Stimulated activated CD4-positive, alpha-beta T cell treated with anti-CD3 and anti-CD28 coated beads, Interleukin-4, amount 100 ng/mL, for 24 hours (primary cell): ENCODE measurements around the gene CDC42EP1.
"Not testable (repeated sequence)": the region's sequence is repeated elsewhere in the genome, so short reads cannot be mapped to it uniquely, and the experiment has no call there.

Experiments used
- DNase-seq: peaks from one replicate; pipeline ENCODE4 v3.0.0-alpha.2; 2020

CDC42EP1 gene

DNA sequence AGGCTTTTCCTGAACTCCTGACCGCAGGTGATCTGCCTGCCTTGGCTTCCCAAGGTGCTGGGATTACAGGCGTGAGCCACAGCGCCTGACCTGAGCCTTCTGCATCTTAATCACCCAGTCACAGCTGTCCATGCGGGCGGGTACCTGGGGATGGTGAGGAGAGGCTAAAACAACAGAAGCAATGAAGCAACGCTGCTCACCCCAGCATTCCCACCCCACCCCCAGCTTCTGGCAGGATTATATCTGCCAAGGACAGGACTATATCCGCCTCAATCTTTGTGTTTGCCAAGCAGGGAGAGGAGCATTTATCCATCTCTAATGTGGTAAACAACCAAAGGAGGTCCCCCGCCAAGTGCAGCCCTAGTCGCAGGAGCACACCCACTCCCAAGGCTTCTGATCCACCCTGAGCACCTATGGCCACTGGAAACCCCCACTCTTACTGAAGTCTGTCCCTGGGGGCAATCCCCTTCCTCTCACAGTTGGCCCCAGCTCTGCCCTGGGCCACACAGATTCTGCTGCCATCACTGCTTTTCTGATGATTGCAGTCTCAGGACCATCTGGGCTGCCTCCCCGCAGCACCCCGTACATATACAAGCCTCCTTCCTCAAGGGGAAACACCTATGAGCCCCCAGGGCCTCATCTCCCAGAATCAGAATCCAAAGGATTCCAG is 28.4 kb downstream of the CDC42EP1 start:
- DNase-seq = no peak

GRCh38 chr22:37589636-37590035 is 29.4 kb downstream of the CDC42EP1 start:
- DNase-seq = no peak

GRCh38 chr22:37591081-37591480 is 30.8 kb downstream of the CDC42EP1 start:
- DNase-seq = not testable (repeated sequence)

- DNase-seq = no peak
These were observed 31.6 kb downstream of the CDC42EP1 start for GRCh38 chr22:37591823-37592404.

GRCh38 chr22:37594237-37594636 is 34.0 kb downstream of the CDC42EP1 start:
- no peak for DNase-seq

DNA sequence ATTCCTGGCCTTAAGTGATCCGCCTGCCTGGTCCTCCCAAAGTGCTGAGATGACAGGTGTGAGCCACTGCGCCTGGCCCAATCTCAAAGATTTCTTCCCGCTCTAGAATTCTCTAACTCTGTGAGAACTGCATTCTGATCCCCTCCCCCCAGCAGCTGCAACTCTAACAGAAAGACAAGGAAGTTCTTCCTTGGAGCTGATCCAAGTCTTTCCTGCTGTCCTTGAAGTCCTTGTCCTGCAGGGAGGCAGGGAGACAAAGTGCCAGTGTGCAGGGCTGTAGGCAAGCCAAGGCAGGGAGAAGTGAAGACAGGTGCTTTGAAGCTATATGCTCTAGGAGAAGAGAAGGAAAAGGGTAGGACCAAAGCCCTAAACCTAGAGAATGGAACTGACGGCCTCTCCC is 38.9 kb downstream of the CDC42EP1 start:
- DNase-seq = no peak

GRCh38 chr22:37601203-37601539 is 40.9 kb downstream of the CDC42EP1 start:
- DNase-seq = no peak

DNA sequence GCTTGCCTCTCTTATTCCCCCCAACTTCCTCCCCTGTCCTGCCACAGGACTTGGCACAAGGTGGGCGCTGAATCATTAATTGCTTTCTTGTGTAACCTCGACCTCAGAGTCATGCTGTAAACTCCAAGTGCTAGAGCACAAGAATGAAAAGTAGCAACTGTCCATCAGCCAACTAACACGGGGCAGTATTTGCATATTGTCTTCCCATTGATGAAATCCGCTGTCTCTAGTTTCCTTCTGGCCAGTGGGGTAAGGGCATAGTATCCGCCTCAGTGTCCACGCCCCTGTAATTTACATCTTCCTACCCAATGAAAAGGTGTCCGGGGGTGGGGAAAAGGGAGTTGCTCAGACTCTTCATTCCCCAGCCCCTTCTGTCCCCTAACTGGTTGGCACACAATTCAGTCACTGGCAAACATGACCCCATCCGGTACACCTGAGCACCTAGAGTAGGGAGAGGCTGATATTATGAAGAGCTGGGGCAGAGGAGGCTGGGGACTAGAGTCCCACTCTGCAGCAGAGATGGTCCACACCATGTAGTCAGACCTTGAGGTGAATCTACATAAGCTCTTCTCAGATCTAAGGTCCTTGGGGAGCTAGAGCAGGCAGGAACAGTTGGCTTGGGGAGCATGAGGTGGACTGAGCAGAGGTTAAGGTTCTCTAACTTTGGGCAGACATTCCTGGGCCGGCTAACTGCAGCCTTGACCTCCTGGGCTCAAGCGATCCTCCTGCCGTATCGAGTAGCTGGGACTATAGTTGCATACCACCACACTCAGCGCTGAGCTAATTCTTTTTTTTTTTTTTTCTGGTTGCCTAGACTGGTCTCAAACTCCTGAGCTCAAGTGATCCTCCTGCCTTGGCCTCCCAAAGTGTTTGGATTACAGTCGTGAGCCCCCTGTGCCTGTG is 41.5 kb downstream of the CDC42EP1 start:
- DNase-seq = no peak

DNA sequence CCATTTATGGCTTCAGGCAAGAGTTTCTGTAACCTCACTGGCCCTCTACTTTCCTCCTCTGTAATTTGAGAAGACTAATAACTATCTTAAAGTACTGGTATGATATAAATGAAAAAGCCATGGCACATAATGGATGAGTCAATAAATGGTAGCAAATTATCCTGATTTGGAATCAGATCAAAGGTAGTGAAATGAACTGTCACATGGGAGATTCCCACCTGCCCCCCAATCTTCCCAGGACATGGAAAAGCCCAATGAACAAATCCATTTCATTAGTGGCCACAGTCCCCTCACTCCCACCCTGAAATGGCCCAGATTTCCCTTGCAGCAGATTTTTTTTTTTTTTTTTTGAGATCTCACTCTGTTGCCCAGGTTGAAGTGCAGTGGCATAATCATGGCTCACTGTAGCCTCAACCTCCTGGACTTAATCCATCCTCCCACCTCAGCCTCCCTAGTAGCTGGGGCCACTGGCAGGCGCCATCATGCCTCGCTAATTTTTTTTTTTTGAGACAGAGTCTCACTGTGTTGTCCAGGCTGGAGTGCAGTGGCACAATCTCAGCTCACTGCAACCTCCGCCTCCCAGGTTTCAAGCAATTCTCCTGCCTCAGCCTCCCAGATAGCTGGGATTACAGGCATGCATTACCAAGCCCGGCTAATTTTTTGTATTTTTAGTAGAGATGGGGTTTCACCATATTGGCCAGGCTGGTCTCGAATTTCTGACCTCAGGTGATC is 42.4 kb downstream of the CDC42EP1 start:
- not testable (repeated sequence) for DNase-seq

GRCh38 chr22:37604074-37604473 is 43.8 kb downstream of the CDC42EP1 start:
- no peak for DNase-seq

DNA sequence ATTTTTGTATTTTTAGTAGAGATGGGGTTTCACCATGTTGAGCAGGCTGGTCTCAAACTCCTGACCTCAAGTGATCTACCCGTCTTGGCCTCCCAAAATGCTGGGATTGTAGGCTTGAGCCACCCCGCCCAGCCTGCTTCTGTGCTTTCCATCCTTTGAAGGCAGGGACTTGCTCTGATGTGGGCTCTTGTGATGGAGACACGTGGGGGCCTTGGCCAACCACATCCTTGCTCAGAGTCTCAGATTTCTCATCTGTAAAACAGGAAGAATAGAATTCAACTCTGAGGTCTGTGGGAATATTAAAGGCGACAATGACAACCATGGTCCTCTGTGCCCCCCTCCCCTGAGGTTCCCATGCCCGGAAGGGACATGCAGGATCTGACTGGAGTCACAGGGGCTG is 44.6 kb downstream of the CDC42EP1 start:
- DNase-seq = peak; percentile 38

- DNase-seq = peak; percentile 91
These were observed 47.0 kb downstream of the CDC42EP1 start for GRCh38 chr22:37607010-37607934.

DNA sequence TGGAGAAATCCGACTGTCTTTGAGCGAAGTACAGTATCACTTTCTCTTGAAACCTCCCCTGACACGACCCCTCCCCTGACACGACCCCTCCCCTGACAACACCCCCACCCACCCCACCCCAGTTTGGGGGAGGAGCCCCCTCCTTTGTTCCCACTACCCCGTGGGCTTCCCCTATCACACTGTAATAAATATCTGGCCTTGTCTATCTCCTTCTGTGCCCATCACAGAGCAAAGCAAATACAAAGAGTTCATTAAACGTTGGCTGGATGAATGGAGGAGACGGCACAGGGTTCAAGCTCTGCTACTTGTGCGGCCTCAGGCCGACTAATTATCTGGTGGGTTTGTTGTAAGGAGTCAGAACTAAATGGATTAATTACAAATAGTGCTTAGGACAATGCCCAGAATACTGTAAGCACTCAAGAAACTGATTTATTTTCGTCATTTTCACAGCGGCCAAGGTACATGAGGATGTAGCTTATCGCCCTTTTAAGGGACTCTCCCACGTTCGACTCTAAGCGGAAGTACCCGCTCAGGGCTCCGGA is 47.7 kb downstream of the CDC42EP1 start:
- DNase-seq = no peak

- peak; percentile 95 for DNase-seq
These were observed 48.4 kb downstream of the CDC42EP1 start, which contains the start of gene GGA1 for GRCh38 chr22:37608477-37609239. Gene GGA1, plus strand, starts transcription at chr22:37608834. Its CDS starts 27 bp downstream, at chr22:37608861.

- DNase-seq = no peak
These were observed 49.2 kb downstream of the CDC42EP1 start for GRCh38 chr22:37609240-37610152.

DNA sequence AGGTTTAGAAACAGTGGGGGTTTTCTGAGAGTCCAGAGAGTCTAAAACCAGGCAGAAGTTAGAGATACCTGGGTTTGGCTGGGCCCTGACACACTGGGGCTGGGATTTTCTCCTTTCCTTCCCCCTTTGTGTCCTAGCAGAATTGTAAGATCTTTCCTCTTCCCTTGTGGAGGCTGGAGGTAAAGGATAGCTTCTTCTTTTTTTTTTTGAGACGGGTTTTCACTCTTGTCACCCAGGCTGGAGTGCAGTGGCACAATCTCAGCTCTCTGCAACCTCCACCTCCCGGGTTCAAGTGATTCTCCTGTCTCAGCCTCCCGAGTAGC is 49.8 kb downstream of the CDC42EP1 start:
- DNase-seq = not testable (repeated sequence)

- DNase-seq = no peak
These were observed 50.3 kb downstream of the CDC42EP1 start for GRCh38 chr22:37610480-37611129.

- DNase-seq = no peak
These were observed 50.9 kb downstream of the CDC42EP1 start for GRCh38 chr22:37611207-37611606.
